ENCODE measurements around the gene DNASE2.

- TF ChIP-seq CTCF (conservative IDR thresholded peaks at IDR 0.05; ENCODE audit: low read depth, low read length) (no peak), EZH2 (IDR thresholded peaks at IDR 0.05; ENCODE audit: borderline replicate concordance, low read depth, low read length, poor library complexity, severe bottlenecking) (no peak)
Observed at GRCh38 chr19:12834976-12835757, 46.1 kb downstream of the DNASE2 start.

All from A673 (cell line).